ENCODE results near the gene CETP. TPM values are rescaled to one million over a fixed set of nuclear protein-coding genes. Genes with fewer than 3 reads are reported as not detected.

The CETP gene
- total RNA-seq, 4 donors from 2014 or later, result not detected

GRCh38 chr16:56999409-57000270 is 37.9 kb downstream of the CETP start:
- Histone ChIP-seq H3K27ac (peak overlapping the region; percentile 70 to 79 (median 76)), H3K36me3 (no peaks in the 10 kb centered on the region), H3K9me3 (no peaks in the 10 kb centered on the region), H3K4me3 (no peak overlapping the region), H3K4me1 (peaks cover 3 to 6% of the 10 kb centered on the region in 2 donors), H3K27me3 (no peaks in the 10 kb centered on the region)
- intact Hi-C loops (cut with DNase I; ENCODE audit: low total_unique reads) (no loop called here), in situ Hi-C loops (cut with MboI; ENCODE audit: low sequenced_read_pairs in 4 of 4) (no loop called here)
- no peak for TF ChIP-seq CTCF (IDR thresholded peaks at IDR 0.05 in 4 of 5, conservative IDR thresholded peaks at IDR 0.05 in 1 of 5)
- TF ChIP-seq POLR2A (IDR thresholded peaks at IDR 0.05), result no peak
- peak in 1 of 2 donors; percentile 50 for ATAC-seq
- no peak for DNase-seq

GRCh38 chr16:57000271-57001025 is 38.7 kb downstream of the CETP start:
- peak in 1 of 2 donors; percentile 44 for DNase-seq
- TF ChIP-seq CTCF (IDR thresholded peaks at IDR 0.05 in 4 of 5, conservative IDR thresholded peaks at IDR 0.05 in 1 of 5) (no peak), POLR2A (IDR thresholded peaks at IDR 0.05) (peak; percentile 17 to 55)
- Histone ChIP-seq H3K9me3 (no peaks in the 10 kb centered on the region), H3K36me3 (no peaks in the 10 kb centered on the region), H3K27ac (peak overlapping the region; percentile 70 to 79 (median 76)), H3K27me3 (no peaks in the 10 kb centered on the region), H3K4me3 (no peak overlapping the region), H3K4me1 (peaks cover 3 to 6% of the 10 kb centered on the region in 2 donors)
- in situ Hi-C loops (cut with MboI; ENCODE audit: low sequenced_read_pairs in 4 of 4) (no loop called here), intact Hi-C loops (cut with DNase I; ENCODE audit: low total_unique reads) (no loop called here)
- peak; percentile 70 to 77 for ATAC-seq

GRCh38 chr16:57001026-57001679 is 39.4 kb downstream of the CETP start:
- peak overlapping the region; percentile 68 to 79 (median 76) for H3K27ac ChIP-seq
- ATAC-seq, result no peak
- TF ChIP-seq POLR2A (IDR thresholded peaks at IDR 0.05) (no peak), CTCF (IDR thresholded peaks at IDR 0.05 in 4 of 5, conservative IDR thresholded peaks at IDR 0.05 in 1 of 5) (no peak)
- H3K9me3 ChIP-seq, result no peaks in the 10 kb centered on the region
- no peaks in the 10 kb centered on the region for H3K27me3 ChIP-seq
- H3K4me3 ChIP-seq, result no peak overlapping the region
- in situ Hi-C loops (cut with MboI; ENCODE audit: low sequenced_read_pairs in 4 of 4) (no loop called here), intact Hi-C loops (cut with DNase I; ENCODE audit: low total_unique reads) (no loop called here)
- no peak for DNase-seq
- H3K4me1 ChIP-seq, result peaks cover 3 to 6% of the 10 kb centered on the region in 2 donors
- no peaks in the 10 kb centered on the region for H3K36me3 ChIP-seq

GRCh38 chr16:57003439-57004386 is 42.0 kb downstream of the CETP start:
- Histone ChIP-seq H3K4me1 (peaks cover 3 to 6% of the 10 kb centered on the region in 2 donors), H3K27me3 (no peaks in the 10 kb centered on the region), H3K4me3 (no peak overlapping the region), H3K27ac (peak overlapping the region in 1 of 4 donors; percentile 3), H3K36me3 (no peaks in the 10 kb centered on the region), H3K9me3 (no peaks in the 10 kb centered on the region)
- intact Hi-C loops (cut with DNase I; ENCODE audit: low total_unique reads), result no loop called here
- in situ Hi-C loops (cut with MboI; ENCODE audit: low sequenced_read_pairs in 4 of 4), result no loop called here
- no peak for TF ChIP-seq CTCF (IDR thresholded peaks at IDR 0.05 in 4 of 5, conservative IDR thresholded peaks at IDR 0.05 in 1 of 5)
- TF ChIP-seq POLR2A (IDR thresholded peaks at IDR 0.05), result no peak
- ATAC-seq (no peak), DNase-seq (no peak)
